Activated T-helper 1 cell treated with Interleukin-2 at 50 U/mL for 16 hours (primary cell): Measurements from ENCODE around the gene SHCBP1L.

ENCODE experiments used
- DNase-seq: peaks from one replicate; pipeline ENCODE4 v3.0.0-alpha.2; 2020; ENCODE audit warnings: low read depth

The SHCBP1L gene

GRCh38 chr1:182890927-182891610, 61.9 kb downstream of the SHCBP1L start:
- DNase-seq: no peak

DNA sequence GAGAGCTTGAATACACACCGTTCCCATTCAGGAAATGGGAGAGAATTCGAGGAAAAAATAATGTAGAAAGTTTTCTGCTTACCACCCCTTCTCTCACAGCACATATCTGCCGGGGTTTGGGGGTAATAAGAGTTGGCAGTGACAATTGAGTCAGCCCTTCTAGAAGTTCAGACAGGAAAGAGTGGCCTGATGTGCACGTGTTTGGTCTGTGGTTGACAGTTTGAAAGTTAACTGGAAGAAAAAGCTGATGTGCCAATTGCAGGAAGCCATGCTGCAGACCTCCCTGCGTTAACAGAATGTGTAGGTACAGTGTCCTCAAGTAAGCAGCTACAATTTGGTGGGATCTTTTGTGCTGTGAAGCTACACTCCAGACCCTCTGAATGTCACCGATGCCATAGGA, 63.0 kb downstream of the SHCBP1L start:
- no peak for DNase-seq

GRCh38 chr1:182888736-182889531, 64.0 kb downstream of the SHCBP1L start:
- no peak for DNase-seq

GRCh38 chr1:182886985-182887384, 66.0 kb downstream of the SHCBP1L start:
- DNase-seq: no peak

- DNase-seq: no peak
Measured at GRCh38 chr1:182885591-182885990, 67.4 kb downstream of the SHCBP1L start.

- no peak for DNase-seq
Measured at GRCh38 chr1:182884872-182885271, 68.1 kb downstream of the SHCBP1L start.

DNA sequence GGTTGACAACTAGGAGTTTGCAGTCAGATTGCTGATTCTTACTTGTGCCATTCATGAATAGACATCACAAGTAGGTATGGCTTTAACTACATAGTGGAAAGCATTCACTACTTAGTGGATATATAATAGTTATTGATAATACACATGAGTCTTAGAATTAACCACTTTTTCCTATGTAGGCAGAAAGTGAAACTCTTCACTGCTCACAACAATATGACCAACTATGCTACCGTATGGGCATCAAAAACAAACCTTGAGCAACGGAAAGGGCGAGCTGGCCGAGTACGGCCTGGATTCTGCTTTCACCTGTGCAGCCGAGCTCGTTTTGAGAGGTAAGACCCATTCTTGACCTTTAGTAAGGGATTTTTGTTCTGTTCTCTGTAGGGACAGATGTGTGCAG, 75.1 kb downstream of the SHCBP1L start:
- no peak for DNase-seq

- DNase-seq: no peak
Measured at GRCh38 chr1:182877331-182877730, 75.6 kb downstream of the SHCBP1L start.

DNA sequence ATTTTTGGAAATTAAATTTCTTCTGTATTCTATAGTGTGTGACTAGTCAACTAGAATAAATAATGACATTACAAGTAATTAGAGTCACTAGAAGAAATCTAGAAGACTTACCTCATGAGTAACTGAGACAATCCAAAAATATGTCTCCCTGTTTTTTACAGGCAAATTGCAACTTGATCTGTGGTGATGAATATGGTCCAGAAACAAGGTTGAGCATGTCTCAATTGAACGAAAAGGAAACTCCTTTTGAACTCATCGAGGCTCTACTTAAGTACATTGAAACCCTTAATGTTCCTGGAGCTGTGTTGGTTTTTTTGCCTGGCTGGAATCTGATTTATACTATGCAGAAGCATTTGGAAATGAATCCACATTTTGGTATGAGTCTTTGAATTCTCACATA, 77.1 kb downstream of the SHCBP1L start:
- no peak for DNase-seq

DNA sequence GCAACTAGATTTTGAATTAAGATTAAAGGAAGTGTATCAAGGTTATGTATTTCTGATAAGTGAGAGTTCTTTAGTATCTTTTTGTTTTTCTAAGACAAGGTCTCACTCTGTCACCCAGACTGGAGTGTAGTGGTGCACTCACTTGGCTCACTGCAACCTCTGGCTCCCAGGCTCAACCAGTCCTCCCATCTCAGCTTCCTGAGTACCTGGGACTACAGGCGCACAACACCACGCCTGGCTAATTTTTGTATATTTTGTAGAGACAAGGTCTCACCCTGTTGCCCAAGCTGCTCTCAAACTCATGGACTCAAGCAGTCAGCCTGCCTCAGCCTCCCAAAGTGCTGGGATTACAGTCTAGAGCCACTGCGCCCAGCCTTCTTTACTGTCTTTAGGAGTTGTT, 80.1 kb downstream of the SHCBP1L start:
- no peak for DNase-seq

DNA sequence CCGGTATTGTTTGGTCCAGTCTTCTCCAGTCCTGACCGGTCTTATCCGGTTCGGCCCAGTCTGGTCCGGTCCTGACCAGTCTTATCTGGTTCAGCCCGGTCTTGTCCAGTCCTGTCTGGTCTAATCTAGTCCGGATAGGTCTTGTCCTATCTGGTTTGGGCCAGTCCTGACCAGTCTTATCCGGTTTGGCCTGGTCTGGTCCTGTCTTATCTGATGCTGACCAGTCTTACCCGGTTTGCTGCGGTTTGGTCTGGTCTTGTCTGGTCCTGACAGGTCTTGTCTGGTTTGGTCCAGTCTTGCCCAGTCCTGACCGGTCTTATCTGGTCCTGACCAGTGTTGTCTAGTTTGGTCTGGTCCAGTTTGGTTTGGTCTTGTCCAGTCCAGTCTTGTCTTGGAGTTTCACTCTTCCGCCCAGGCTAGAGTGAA, 83.7 kb downstream of the SHCBP1L start:
- no peak for DNase-seq

GRCh38 chr1:182867861-182868260, 85.1 kb downstream of the SHCBP1L start:
- DNase-seq: no peak

DNA sequence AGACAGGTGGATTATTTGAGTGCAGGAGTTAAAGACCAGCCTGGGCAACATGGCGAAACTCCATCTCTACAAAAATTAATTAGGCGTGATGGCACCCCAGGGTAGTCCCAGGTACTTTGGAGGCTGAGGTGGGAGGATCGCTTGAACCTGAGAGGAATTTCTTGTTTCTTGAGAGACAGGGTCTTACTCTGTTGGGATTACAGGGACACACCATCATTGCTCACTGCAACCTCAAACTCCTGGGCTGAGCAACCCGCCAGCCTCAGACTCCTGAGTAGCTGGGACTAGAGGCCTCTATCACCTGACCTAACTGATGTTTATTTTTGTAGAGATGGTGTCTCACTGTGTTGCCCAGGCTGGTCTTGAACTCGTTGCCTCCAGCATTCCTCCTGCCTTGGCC, 89.0 kb downstream of the SHCBP1L start:
- no peak for DNase-seq

DNA sequence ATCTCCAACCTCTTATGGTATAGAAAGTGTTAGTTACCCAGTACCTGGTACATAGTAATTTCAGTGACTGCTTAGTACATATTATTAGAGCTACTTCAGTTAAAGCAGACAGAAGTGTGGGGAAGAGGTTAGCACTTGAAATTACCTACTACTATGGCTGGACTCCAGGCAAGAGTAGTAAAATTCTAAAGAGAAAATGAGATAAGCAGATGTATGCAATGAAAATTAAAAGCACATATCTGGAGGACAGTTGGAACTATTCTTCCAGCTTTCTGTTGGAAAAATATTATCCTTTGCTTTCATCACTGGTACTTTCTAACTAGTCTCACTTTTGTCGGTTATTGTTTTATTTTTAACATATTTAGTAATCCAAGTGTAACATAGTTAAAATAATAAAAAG, 90.1 kb downstream of the SHCBP1L start:
- no peak for DNase-seq

DNA sequence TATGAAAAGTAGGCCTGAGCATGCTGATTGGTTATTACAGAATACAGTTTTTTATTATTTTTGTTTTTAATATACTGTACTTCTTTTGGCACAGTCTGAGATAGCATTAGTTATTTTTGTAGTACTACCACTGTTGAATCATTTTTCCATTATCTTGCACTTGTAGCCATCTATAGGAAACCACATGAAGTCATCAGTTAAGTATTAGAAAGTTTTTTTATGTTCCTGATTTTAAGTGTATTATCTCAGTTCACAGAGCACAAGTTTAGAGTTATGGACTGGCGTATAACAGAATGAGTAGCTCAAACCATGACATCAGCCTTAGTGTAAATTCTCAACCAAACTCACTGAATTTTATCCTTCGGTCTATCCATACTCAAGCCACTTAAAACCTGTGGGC, 91.0 kb downstream of the SHCBP1L start:
- DNase-seq: no peak

DNA sequence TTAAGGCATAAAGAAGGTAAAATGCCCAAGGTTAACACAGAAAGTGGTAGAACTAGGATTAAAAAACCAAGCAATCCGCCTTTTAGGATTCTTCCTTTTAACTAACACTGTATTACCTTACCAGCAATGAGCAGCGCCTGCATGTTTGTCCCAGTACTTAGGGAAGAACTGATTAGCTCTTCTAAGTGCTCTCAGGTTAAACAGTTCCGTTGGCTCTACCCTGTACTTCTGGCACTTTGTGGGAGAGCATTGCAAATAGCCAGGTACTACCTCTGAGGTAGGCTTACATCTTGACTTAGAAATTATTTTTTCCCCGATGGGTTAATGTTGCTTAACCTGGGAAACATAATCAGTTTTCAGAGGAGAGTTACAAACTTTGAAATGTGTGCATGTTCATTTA, 92.3 kb downstream of the SHCBP1L start:
- DNase-seq: no peak

DNA sequence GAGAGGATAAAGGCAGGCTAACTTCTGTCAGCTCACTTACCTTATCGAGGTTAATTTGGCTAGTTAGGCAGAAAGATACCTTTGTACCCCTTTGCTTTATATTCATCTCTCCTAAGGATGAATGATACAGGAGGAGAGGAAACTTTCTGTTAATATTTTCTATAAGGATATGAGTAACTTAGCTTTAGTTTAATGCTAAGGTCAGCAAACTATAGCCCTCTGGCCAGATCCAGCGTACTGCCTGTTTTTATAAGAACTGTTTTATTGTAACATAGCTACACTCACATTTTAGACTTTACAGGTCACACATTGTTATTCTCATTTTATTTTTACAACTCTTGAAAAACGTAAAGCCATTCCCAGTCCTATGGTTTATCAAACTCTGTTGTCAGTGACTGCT, 95.8 kb downstream of the SHCBP1L start:
- no peak for DNase-seq

- no peak for DNase-seq
Measured at GRCh38 chr1:182855911-182856310, 97.1 kb downstream of the SHCBP1L start.

DNA sequence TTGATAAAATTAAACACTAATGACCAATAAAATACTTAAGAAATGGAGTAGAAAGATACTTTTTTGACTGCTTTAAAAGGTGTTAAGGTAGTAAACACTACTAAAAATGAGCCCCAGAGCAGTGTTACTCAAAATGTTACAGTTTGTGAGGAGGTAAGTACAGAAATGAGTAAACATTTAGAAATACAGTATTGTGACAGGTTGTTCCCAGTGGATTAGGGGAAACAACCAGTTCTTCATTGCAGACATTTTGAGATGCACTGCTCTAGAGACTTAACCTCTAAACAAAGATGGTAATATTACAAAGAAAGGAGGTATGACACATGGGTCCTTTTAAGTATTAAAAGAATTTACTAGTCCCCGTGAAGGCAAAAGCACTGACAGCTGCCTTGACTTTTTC, 101.1 kb downstream of the SHCBP1L start:
- DNase-seq: no peak

DNA sequence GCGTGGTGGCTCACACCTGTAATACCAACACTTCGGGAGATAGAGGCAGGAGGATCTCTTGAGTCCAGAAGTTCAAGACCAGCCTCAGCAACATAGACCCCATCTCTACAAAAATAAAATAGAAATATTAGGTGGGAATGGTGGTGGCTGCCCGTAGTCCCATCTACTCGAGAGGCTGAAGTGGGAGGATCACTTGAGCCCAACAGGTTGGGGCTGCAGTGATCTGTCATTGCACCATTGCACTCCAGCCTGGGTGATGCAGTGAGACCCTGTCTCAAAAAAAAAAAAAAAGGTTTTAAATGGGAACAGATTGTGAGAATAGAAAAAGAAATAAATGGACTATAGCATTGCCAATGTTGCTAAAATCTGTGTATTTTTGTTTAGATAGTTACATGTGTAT, 102.6 kb downstream of the SHCBP1L start:
- no peak for DNase-seq
